Colonic mucosa (tissue), 4 donors: ENCODE data around the gene TRA2B. TPM values are rescaled to one million over a fixed set of nuclear protein-coding genes. Genes with fewer than 3 reads are reported as not detected.

Experiments used
- DNase-seq: peaks from one replicate; pipeline ENCODE4 v3.0.0-alpha.2; 2020
- H3K27ac ChIP-seq: fragments of 200-600 bp; one replicate; pipeline ENCODE4 v1.8.0; 2021
- H3K27me3 ChIP-seq: fragments of 200-600 bp; one replicate; pipeline ENCODE4 v1.8.0; 2021
- H3K36me3 ChIP-seq: fragments of 200-600 bp; one replicate; pipeline ENCODE4 v1.8.0; 2021
- H3K4me1 ChIP-seq: fragments of 200-600 bp; one replicate; pipeline ENCODE4 v1.8.0; 2021; ENCODE audit warnings: mild to moderate bottlenecking
- H3K4me3 ChIP-seq: fragments of 200-600 bp; one replicate; pipeline ENCODE4 v1.8.0; 2021
- H3K9ac ChIP-seq, 2 donors: one replicate each; pipeline ENCODE4 v1.7.0; 2013; ENCODE audit warnings: control low read depth in 2 of 2, low read depth in 2 of 2, low read length in 2 of 2
- H3K9me3 ChIP-seq: fragments of 200-600 bp; one replicate; pipeline ENCODE4 v1.8.0; 2021
- intact Hi-C: fragments of 100-400 bp; cut with DNase I; formaldehyde crosslinking; loops from one replicate; pipeline ENCODE4 v1.14.1; 2022
- total RNA-seq, 2 donors: library from RNA; stranded (reverse); fragmentation: NEBNext Ultra II Directional in 1 of 2; extraction: Animal tissue kit (Norgen Biotek cat#: 25700) in 1 of 2; gene quantifications; one replicate each; pipeline ENCODE4 v1.2.1, GENCODE V29; 2021
- TF ChIP-seq, protein P1 (sequence below): fragments of 200-600 bp; IDR thresholded peaks from one replicate; pipeline ENCODE4 v1.8.0; 2022; ENCODE audit warnings: antibody characterized with exemption, mild to moderate bottlenecking
- donor health status: healthy.
- donor health status: DM: no; HTN: no; CAD: no.
- donor health status: DM: no; HTN: no; CAD: no.

TRA2B gene
- total RNA-seq, 2 donors from 2014 or later = 98.8 to 140 TPM

DNA sequence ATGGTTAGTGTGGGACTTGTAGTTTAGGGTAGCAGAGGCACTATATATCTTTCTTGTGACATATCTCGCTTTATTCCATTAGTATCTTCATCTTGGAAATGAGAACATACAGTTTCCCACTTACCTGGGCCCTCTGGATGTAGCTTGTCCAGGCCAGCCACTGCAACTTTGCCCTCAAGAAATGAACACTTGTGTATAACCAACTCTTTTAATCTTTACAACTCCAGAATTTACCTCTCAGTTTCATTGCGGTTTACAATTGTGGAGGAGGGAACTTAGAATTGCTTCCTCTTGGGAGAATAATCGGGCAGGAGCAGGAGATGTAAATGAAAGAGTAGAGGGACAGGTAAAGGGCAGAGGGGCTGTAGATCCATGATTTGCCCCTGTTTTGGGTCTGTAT lies 18.4 kb upstream of the TRA2B start:
- no peaks in the 10 kb centered on the region for H3K27me3 ChIP-seq
- intact Hi-C loops = no loop called here
- H3K36me3 ChIP-seq = no peaks in the 10 kb centered on the region
- H3K9me3 ChIP-seq = no peaks in the 10 kb centered on the region
- no peak overlapping the region for H3K4me3 ChIP-seq
- H3K27ac ChIP-seq = peak overlapping the region; percentile 72
- peak overlapping the region in 1 of 2 donors; percentile 46 for H3K9ac ChIP-seq
- no peak for DNase-seq
- TF ChIP-seq, protein P1, sequence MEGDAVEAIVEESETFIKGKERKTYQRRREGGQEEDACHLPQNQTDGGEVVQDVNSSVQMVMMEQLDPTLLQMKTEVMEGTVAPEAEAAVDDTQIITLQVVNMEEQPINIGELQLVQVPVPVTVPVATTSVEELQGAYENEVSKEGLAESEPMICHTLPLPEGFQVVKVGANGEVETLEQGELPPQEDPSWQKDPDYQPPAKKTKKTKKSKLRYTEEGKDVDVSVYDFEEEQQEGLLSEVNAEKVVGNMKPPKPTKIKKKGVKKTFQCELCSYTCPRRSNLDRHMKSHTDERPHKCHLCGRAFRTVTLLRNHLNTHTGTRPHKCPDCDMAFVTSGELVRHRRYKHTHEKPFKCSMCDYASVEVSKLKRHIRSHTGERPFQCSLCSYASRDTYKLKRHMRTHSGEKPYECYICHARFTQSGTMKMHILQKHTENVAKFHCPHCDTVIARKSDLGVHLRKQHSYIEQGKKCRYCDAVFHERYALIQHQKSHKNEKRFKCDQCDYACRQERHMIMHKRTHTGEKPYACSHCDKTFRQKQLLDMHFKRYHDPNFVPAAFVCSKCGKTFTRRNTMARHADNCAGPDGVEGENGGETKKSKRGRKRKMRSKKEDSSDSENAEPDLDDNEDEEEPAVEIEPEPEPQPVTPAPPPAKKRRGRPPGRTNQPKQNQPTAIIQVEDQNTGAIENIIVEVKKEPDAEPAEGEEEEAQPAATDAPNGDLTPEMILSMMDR = no peak
- no peaks in the 10 kb centered on the region for H3K4me1 ChIP-seq

DNA sequence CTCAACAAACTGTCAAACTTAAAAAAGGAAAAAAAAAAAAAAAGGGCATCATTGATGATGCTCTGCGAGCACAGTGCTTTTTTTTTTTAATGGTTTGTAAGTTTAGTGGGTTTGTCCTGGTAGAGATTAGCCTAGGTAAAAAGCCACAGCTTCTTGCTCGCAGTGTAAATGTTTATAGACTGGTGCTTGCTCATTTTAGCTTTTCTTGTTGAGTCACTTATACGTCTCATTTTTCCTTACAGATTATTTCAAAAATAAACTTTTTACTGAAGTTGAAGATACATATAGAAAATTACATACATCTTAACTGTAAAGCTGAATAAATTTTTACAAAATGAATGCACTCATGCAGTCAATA lies 16.5 kb upstream of the TRA2B start:
- Histone ChIP-seq H3K27me3 (no peaks in the 10 kb centered on the region), H3K27ac (peak overlapping the region; percentile 62), H3K4me3 (no peak overlapping the region), H3K36me3 (no peaks in the 10 kb centered on the region), H3K9me3 (no peaks in the 10 kb centered on the region), H3K4me1 (no peaks in the 10 kb centered on the region), H3K9ac (no peak overlapping the region)
- intact Hi-C loops = no loop called here
- no peak for DNase-seq
- TF ChIP-seq, protein P1 = no peak

DNA sequence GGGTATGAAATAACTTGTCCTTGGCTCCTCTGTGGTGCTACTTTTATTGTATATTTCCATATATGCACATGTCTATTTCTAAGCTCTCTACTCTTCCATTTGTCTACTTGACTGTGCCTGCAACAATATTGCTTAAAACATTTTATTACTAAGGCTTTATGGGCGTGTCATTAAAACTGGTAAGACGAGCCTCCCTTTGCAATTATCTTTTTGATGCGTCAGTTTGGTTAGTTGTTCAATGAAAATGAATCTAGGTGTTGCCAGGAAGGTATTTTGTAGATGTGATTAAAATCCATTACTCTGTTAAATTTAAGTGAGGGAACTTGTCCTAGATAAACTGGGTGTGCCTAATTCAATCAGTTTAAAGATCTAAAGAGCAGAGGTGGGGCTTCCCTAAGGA lies 12.9 kb upstream of the TRA2B start:
- Histone ChIP-seq H3K36me3 (no peaks in the 10 kb centered on the region), H3K27me3 (no peaks in the 10 kb centered on the region), H3K27ac (peak overlapping the region; percentile 22), H3K4me3 (no peak overlapping the region), H3K9me3 (no peaks in the 10 kb centered on the region), H3K4me1 (no peaks in the 10 kb centered on the region), H3K9ac (no peak overlapping the region)
- intact Hi-C loops = no loop called here
- DNase-seq = no peak
- TF ChIP-seq, protein P1 = no peak

DNA sequence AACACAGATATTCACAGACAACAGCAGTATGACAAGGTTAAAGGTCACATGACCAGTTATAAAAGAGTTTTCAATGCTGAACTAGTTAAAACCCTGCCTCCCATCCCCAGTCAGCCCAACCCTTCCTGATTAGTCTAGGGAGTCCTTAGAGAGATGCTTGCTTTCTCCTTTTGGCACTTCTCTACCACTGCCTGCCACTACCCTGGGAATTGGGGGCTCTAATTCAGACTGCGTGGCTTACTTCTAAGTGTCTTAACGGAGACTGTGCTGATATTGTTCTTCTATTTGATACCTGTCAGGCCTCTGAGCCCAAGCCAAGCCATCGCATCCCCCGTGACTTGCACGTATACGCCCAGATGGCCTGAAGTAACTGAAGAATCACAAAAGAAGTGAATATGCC lies 11.7 kb upstream of the TRA2B start:
- no peaks in the 10 kb centered on the region for H3K4me1 ChIP-seq
- H3K9ac ChIP-seq = no peak overlapping the region
- no peaks in the 10 kb centered on the region for H3K9me3 ChIP-seq
- H3K27ac ChIP-seq = no peak overlapping the region
- intact Hi-C loops = no loop called here
- no peaks in the 10 kb centered on the region for H3K27me3 ChIP-seq
- TF ChIP-seq, protein P1 = no peak
- no peak overlapping the region for H3K4me3 ChIP-seq
- DNase-seq = no peak
- no peaks in the 10 kb centered on the region for H3K36me3 ChIP-seq

DNA sequence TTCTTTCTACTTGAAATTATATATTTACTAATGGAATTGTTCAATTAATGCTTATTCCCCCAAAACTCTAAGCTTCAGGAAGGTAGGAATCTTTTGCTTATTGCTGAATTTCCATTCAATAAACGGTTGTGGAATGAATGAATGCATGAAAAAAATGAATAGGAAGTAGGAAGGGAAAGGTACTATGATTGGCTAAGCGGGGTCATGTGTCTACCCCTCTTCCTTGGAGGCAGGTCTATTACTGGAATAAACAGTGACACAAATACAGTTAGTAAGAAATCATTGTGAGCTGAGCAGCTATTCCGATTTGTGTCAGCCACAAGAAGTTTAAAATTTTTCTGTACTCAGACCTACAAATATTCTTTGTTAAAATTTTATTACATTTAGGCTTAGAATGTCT lies 10.5 kb upstream of the TRA2B start:
- no peak for DNase-seq

More for the DNA sequence above, 10.5 kb upstream of the TRA2B start:
- Histone ChIP-seq H3K27ac (no peak overlapping the region), H3K27me3 (no peaks in the 10 kb centered on the region), H3K9me3 (no peaks in the 10 kb centered on the region), H3K4me3 (no peak overlapping the region), H3K9ac (no peak overlapping the region), H3K4me1 (peaks cover 3% of the 10 kb centered on the region), H3K36me3 (no peaks in the 10 kb centered on the region)
- intact Hi-C loops = no loop called here
- TF ChIP-seq, protein P1 = no peak
